Inferior parietal cortex (tissue), 1 donor: ENCODE data around the gene RSF1.

Experiments used
- DNase-seq: peaks from one replicate; pipeline ENCODE4 v3.0.0-alpha.2; 2016; ENCODE audit errors: extremely low spot score

RSF1 gene

GRCh38 chr11:77611921-77612320 is 208.6 kb downstream of the RSF1 start:
- DNase-seq = no peak
